Neural cell (in vitro differentiated cells): ENCODE data around the gene SLC30A9.

Experiments used
- EZH2 ChIP-seq: fragments of 200-600, 300-800 bp; shearing (Covaris generic), sonication (generic); IDR thresholded peaks from 2 replicates; pipeline ENCODE4 v1.6.1; 2014; ENCODE audit warnings: antibody characterized with exemption, low read length, borderline replicate concordance, mild to moderate bottlenecking; ENCODE audit not compliant: insufficient read depth, poor library complexity, severe bottlenecking
- POLR2AphosphoS5 ChIP-seq: IDR thresholded peaks from 2 replicates; pipeline ENCODE4 v1.6.1; 2012
- RAD21 ChIP-seq: fragments of 450-650 bp; conservative IDR thresholded peaks from 2 replicates; pipeline ENCODE4 v1.6.1; 2014; ENCODE audit warnings: antibody characterized with exemption, mild to moderate bottlenecking, moderate library complexity
- TF ChIP-seq, protein P1 (sequence below): fragments of 450-650 bp; IDR thresholded peaks from 2 replicates; pipeline ENCODE4 v1.5.1; 2014; ENCODE audit warnings: antibody characterized with exemption, mild to moderate bottlenecking, moderate library complexity; ENCODE audit not compliant: poor library complexity, severe bottlenecking

DNA sequence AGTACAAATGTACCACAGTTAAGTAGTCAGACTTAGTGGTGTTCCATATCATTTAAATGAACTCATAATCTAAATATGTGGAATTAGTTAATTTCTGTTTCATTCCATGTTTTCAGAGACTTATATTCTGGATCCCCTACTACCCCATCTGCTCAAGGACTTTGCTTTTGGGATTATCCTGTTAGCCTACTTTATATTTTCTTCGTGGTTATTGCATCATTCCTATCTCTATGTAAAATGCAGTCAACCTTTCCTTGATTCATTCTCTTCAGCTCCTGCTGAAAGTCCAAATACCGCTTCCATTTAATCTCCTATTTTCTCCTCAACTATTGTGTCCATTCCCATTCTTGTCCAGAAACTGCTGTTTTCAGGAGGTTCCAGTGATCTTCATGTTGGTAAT, 25.1 kb downstream of the SLC30A9 start:
- TF ChIP-seq, protein P1, sequence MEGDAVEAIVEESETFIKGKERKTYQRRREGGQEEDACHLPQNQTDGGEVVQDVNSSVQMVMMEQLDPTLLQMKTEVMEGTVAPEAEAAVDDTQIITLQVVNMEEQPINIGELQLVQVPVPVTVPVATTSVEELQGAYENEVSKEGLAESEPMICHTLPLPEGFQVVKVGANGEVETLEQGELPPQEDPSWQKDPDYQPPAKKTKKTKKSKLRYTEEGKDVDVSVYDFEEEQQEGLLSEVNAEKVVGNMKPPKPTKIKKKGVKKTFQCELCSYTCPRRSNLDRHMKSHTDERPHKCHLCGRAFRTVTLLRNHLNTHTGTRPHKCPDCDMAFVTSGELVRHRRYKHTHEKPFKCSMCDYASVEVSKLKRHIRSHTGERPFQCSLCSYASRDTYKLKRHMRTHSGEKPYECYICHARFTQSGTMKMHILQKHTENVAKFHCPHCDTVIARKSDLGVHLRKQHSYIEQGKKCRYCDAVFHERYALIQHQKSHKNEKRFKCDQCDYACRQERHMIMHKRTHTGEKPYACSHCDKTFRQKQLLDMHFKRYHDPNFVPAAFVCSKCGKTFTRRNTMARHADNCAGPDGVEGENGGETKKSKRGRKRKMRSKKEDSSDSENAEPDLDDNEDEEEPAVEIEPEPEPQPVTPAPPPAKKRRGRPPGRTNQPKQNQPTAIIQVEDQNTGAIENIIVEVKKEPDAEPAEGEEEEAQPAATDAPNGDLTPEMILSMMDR = no peak
- TF ChIP-seq EZH2 (no peak), RAD21 (no peak), POLR2AphosphoS5 (no peak)
